GM12878 (cell line): ENCODE data around the gene ANKS1A. TPM values are rescaled to one million over a fixed set of nuclear protein-coding genes. Genes with fewer than 3 reads are reported as not detected.

ENCODE experiments used
- ATAC-seq: fragments of 200-7000 bp; cut with Tn5 transposase; 3 replicates; pipeline ENCODE4 v1.9.1; 2020; ENCODE audit warnings: mild to moderate bottlenecking, moderate library complexity
- BruUV-seq: library from RNA; stranded (reverse); fragments of 400-500 nt; replicated peaks from 2 replicates; lab custom pipeline; 2021; lab: Mats Ljungman, UMichigan
- CTCF ChIA-PET: fragments of 300-600 bp; sonication (Branson Sonifier 250); formaldehyde crosslinking; extraction: SDS; loops from one replicate; lab custom pipeline; 2021; ENCODE audit warnings: inconsistent platforms; lab: Yijun Ruan, JAX
- POLR2A ChIA-PET: fragments of 350-600 bp; formaldehyde crosslinking; extraction: SDS; loops from one replicate; lab custom pipeline; 2021; ENCODE audit warnings: inconsistent platforms; lab: Charles Lee
- RAD21 ChIA-PET: fragments of 300-600 bp; sonication (Branson Sonifier 250); formaldehyde crosslinking; loops from one replicate; lab custom pipeline; 2023; ENCODE audit warnings: antibody characterized with exemption; ENCODE audit not compliant: unreplicated experiment; lab: Charles Lee
- SMC1A ChIA-PET: fragments of 300-600 bp; sonication (Branson Sonifier 250); formaldehyde crosslinking; loops from one replicate; lab custom pipeline; 2023; ENCODE audit not compliant: unreplicated experiment, uncharacterized antibody; lab: Charles Lee
- DNase-seq: peaks from one replicate; pipeline ENCODE4 v3.0.0-alpha.2; 2011; ENCODE audit warnings: low read depth, low spot score
- FAIRE-seq: peaks from 3 replicates; lab custom pipeline; 2011; peaks lifted over from hg19 to GRCh38; lab: Jason Lieb, UNC
- H2AFZ ChIP-seq: 2 replicates; pipeline ENCODE4 v1.6.0; 2011; ENCODE audit warnings: low read depth, low read length, control low read depth; ENCODE audit not compliant: control insufficient read depth
- H3K27ac ChIP-seq: 2 replicates; pipeline ENCODE4 v1.5.1; 2011; ENCODE audit warnings: control low read depth; ENCODE audit not compliant: control insufficient read depth, insufficient read depth
- H3K27me3 ChIP-seq, 2 experiments: replicated peaks in 1 of 2; 2 replicates each; pipeline versions ENCODE4 v1.6.0 to v1.6.1; 2011; ENCODE audit warnings: low read length in 1 of 2; ENCODE audit not compliant: control insufficient read depth in 2 of 2, insufficient read depth in 2 of 2
- H3K36me3 ChIP-seq, 2 experiments: 2 replicates each; pipeline ENCODE4 v1.5.1; 2011; ENCODE audit warnings: low read length in 1 of 2; ENCODE audit not compliant: control insufficient read depth in 2 of 2, insufficient read depth in 2 of 2
- H3K4me1 ChIP-seq: 2 replicates; pipeline ENCODE4 v1.6.1; 2011; ENCODE audit warnings: mild to moderate bottlenecking, low read length, moderate library complexity, mixed read lengths; ENCODE audit not compliant: control insufficient read depth, insufficient read depth
- H3K4me2 ChIP-seq: 2 replicates; pipeline ENCODE4 v1.6.0; 2011; ENCODE audit warnings: control low read depth; ENCODE audit not compliant: control insufficient read depth, insufficient read depth
- H3K4me3 ChIP-seq: fragments of 200-600 bp; sonication (generic); 2 replicates; pipeline ENCODE4 v1.5.1; 2016
- H3K79me2 ChIP-seq: 2 replicates; pipeline ENCODE4 v1.6.0; 2011; ENCODE audit warnings: low read length; ENCODE audit not compliant: control insufficient read depth, insufficient read depth
- H3K9ac ChIP-seq: 2 replicates; pipeline ENCODE4 v1.8.0; 2011; ENCODE audit warnings: low read length, control low read depth, mixed read lengths; ENCODE audit not compliant: control insufficient read depth, insufficient read depth
- H3K9me3 ChIP-seq: replicated peaks from 3 replicates; pipeline ENCODE4 v1.5.1; 2011; ENCODE audit warnings: mild to moderate bottlenecking, low read length; ENCODE audit not compliant: control insufficient read depth, insufficient read depth
- H4K20me1 ChIP-seq: 2 replicates; pipeline ENCODE4 v1.6.0; 2011; ENCODE audit not compliant: control insufficient read depth, insufficient read depth
- ATF2 ChIP-seq: IDR thresholded peaks from 2 replicates; pipeline ENCODE4 v1.6.1; 2012; ENCODE audit warnings: low read length, inconsistent platforms
- CBFB ChIP-seq: IDR thresholded peaks from 2 replicates; pipeline ENCODE4 v1.6.1; 2016; ENCODE audit warnings: antibody characterized with exemption, low read depth
- CHD2 ChIP-seq: IDR thresholded peaks from 2 replicates; pipeline ENCODE4 v1.6.1; 2011; ENCODE audit warnings: low read depth, low read length, improper control_type of control experiment, borderline replicate concordance
- CTCF ChIP-seq, 3 experiments: IDR thresholded peaks in 2 of 3; conservative IDR thresholded peaks in 1 of 3; 2 replicates each; pipeline ENCODE4 v1.5.1; 2011; ENCODE audit warnings: low read depth in 3 of 3, low read length in 3 of 3, mild to moderate bottlenecking in 3 of 3, control low read depth in 2 of 3, moderate library complexity in 2 of 3, inconsistent platforms in 1 of 3, mixed read lengths in 1 of 3; ENCODE audit not compliant: control insufficient read depth in 2 of 3, insufficient read depth in 1 of 3; ENCODE audit errors: extremely low read depth in 1 of 3
- DPF2 ChIP-seq: fragments of 450-650 bp; IDR thresholded peaks from 2 replicates; pipeline ENCODE4 v1.6.1; 2017; ENCODE audit warnings: mild to moderate bottlenecking
- E2F4 ChIP-seq: IDR thresholded peaks from 2 replicates; pipeline ENCODE4 v1.6.1; 2012; ENCODE audit warnings: low read depth, low read length, improper control_type of control experiment
- KLF5 ChIP-seq: fragments of 450-650 bp; IDR thresholded peaks from 2 replicates; pipeline ENCODE4 v1.6.1; 2014; ENCODE audit warnings: mild to moderate bottlenecking; ENCODE audit not compliant: partially characterized antibody
- NR2F1 ChIP-seq: fragments of 450-650 bp; conservative IDR thresholded peaks from 2 replicates; pipeline ENCODE4 v1.6.1; 2017; ENCODE audit warnings: mild to moderate bottlenecking
- RAD21 ChIP-seq: IDR thresholded peaks from 2 replicates; pipeline ENCODE4 v1.6.1; 2011; ENCODE audit warnings: mild to moderate bottlenecking, low read depth, low read length, moderate library complexity; ENCODE audit not compliant: insufficient read depth
- RUNX3 ChIP-seq: IDR thresholded peaks from 2 replicates; pipeline ENCODE4 v1.6.1; 2012; ENCODE audit warnings: low read length, inconsistent platforms
- SKIL ChIP-seq: fragments of 450-650 bp; IDR thresholded peaks from 2 replicates; pipeline ENCODE4 v1.6.1; 2017; ENCODE audit warnings: mild to moderate bottlenecking, low read depth, inconsistent platforms; ENCODE audit not compliant: poor library complexity, severe bottlenecking
- SMC3 ChIP-seq: IDR thresholded peaks from 2 replicates; pipeline ENCODE4 v1.6.1; 2011; ENCODE audit warnings: low read length, improper control_type of control experiment, borderline replicate concordance
- YY1 ChIP-seq: IDR thresholded peaks from 2 replicates; pipeline ENCODE4 v1.6.1; 2011; ENCODE audit warnings: low read depth, mild to moderate bottlenecking, low read length
- ZSCAN29 ChIP-seq: fragments of 450-650 bp; IDR thresholded peaks from 2 replicates; pipeline ENCODE4 v1.6.1; 2017; ENCODE audit warnings: mild to moderate bottlenecking, moderate library complexity
- WGBS: methylation state at CpG from one replicate; pipeline ENCODE4 v1.1.6; 2016; ENCODE audit warnings: low lambda C conversion rate; ENCODE audit not compliant: insufficient replicate concordance, insufficient coverage; ENCODE audit errors: missing lambda C conversion rate; 5-methylcytosine and 5-hydroxymethylcytosine counted together
- in situ Hi-C: fragments of 300-500 bp; cut with MboI; formaldehyde crosslinking; loops from 9 replicates; pipeline ENCODE4 v1.14.3; 2018; ENCODE audit warnings: mixed read lengths
- intact Hi-C: fragments of 100-400 bp; cut with micrococcal nuclease; formaldehyde crosslinking; loops from one replicate; pipeline ENCODE4 v1.14.2; 2022; ENCODE audit not compliant: unreplicated experiment
- polyA plus RNA-seq, 11 experiments: library from polyadenylated mRNA; depleted of rRNA in 4 of 11; unstranded in 6 of 11; stranded (reverse) in 5 of 11; fragments of >200 nt; fragmentation: Nextera tagmentation in 4 of 11; fragmentation: Illumina TruSeq in 1 of 11; extraction: Ambion mirVana in 4 of 11; extraction: Trizol in 1 of 11; gene quantifications; 1 replicate in 1 of 11; 2 replicates in 10 of 11; pipeline versions ENCODE4 v1.2.1 to v1.2.3, GENCODE V29; 2011 to 2016; ENCODE audit warnings: inconsistent platforms in 2 of 11, missing spikeins in 2 of 11, low read depth in 1 of 11
- total RNA-seq, 4 experiments: library from RNA; depleted of rRNA in 3 of 4; stranded (reverse); fragments of >200 nt in 3 of 4; fragmentation: Illumina TruSeq in 1 of 4; extraction: Trizol in 1 of 4; gene quantifications; 2 replicates each; pipeline versions ENCODE4 v1.2.1 to v1.2.3, GENCODE V29; 2013 to 2021

Gene ANKS1A
- total and polyA plus RNA-seq, 10 of the 15 experiments (the other 5 are each of a cell fraction or from before 2014, with no cell fraction given), result 0.60 to 7.0 (median 3.0) TPM

- Histone ChIP-seq H3K4me2 (no peak overlapping the region), H3K9me3 (no peaks in the 10 kb centered on the region), H3K79me2 (no peaks in the 10 kb centered on the region), H3K4me3 (no peak overlapping the region), H3K9ac (no peak overlapping the region), H3K4me1 (peaks cover 3% of the 10 kb centered on the region; the same call in 1 of the 2 replicates), H2AFZ (no peak overlapping the region), H3K27ac (no peak overlapping the region), H3K36me3 (no peaks in the 10 kb centered on the region), H3K27me3 (no peaks in the 10 kb centered on the region), H4K20me1 (no peaks in the 10 kb centered on the region)
- RAD21 ChIA-PET, result interaction anchor here (0.9 to 2.5 kb wide), 24 partner anchors 12 to 944 kb away, joined by 3 to 18 read pairs (median 4); partner anchors contain the start of genes ANKS1A and SMIM29
- SMC1A ChIA-PET, result interaction anchor here (0.7 to 3.8 kb wide), 39 partner anchors 8 to 890 kb away, joined by 3 to 88 read pairs (median 4); partner anchors contain the start of gene ANKS1A
- FAIRE-seq (peak; percentile 82), DNase-seq (peak; percentile 32), ATAC-seq (peak; percentile 74)
- in situ Hi-C loops (loop anchor here (5.0 to 10.0 kb wide), 2 partner anchors 153 to 685 kb away; no protein-coding TSS in a partner anchor), intact Hi-C loops (loop anchor here (1.0 to 10.0 kb wide), 5 partner anchors 101 to 975 kb away; no protein-coding TSS in a partner anchor)
- CTCF ChIA-PET, result interaction anchor here (0.7 to 4.5 kb wide), 60 partner anchors 8 to 1635 kb away, joined by 3 to 145 read pairs (median 4); partner anchors contain the start of genes BLTP3A, RPS10 and SMIM29
- WGBS, result 13% methylated on average over 17 of the region's 17 CpGs
- no TSS peak for BruUV-seq
- POLR2A ChIA-PET, result interaction anchor here (0.9 kb wide), 1 partner anchor 147 kb away, joined by 3 read pairs; no protein-coding TSS in a partner anchor
- no peak for TF ChIP-seq ATF2
- TF ChIP-seq SMC3, result peak; percentile 93; the same call in 1 of the 2 replicates
- TF ChIP-seq E2F4, result no peak
- peak; percentile 68 to 89 (median 77) for TF ChIP-seq CTCF (IDR thresholded peaks at IDR 0.05 in 2 of 3, conservative IDR thresholded peaks at IDR 0.05 in 1 of 3; ENCODE audit: control insufficient read depth in 2 of 3, extremely low read depth in 1 of 3, insufficient read depth in 1 of 3, low read depth in 3 of 3, low read length in 3 of 3)
- peak; percentile 58 for TF ChIP-seq SKIL
- peak; percentile 71 for TF ChIP-seq RUNX3
- no peak for TF ChIP-seq DPF2
- peak; percentile 61; the same call in 1 of the 2 replicates for TF ChIP-seq YY1
- no peak for TF ChIP-seq CHD2
- TF ChIP-seq NR2F1, result 0 out of 2 replicates have a peak, but pooled peaks have one; percentile 27
- TF ChIP-seq RAD21, result peak; percentile 95
- TF ChIP-seq ZSCAN29, result peak; percentile 56; the same call in 1 of the 2 replicates
- 0 out of 2 replicates have a peak, but pooled peaks have one; percentile 22 for TF ChIP-seq CBFB
- TF ChIP-seq KLF5, result no peak
Measured at GRCh38 chr6:35139924-35140638, 251.0 kb downstream of the ANKS1A start.
